Tibial artery (tissue), 4 donors: ENCODE data around the gene RAD50.

ENCODE experiments used
- DNase-seq, 2 donors: peaks; one replicate each; pipeline ENCODE4 v3.0.0-alpha.2; 2019
- H3K27ac ChIP-seq, 2 donors: fragments of 200-600 bp; sonication (generic) in 1 of 2; 1 replicate in 1 of 2; 2 replicates in 1 of 2; pipeline ENCODE4 v1.5.1; 2018 to 2019; ENCODE audit warnings: mild to moderate bottlenecking in 1 of 2
- H3K27me3 ChIP-seq, 2 donors: fragments of 200-600 bp; sonication (generic) in 1 of 2; one replicate each; pipeline versions ENCODE4 v1.5.1 to v1.6.0; 2016 to 2019
- H3K36me3 ChIP-seq, 3 donors: fragments of 200-600 bp; sonication (generic) in 2 of 3; one replicate each; pipeline ENCODE4 v1.5.1; 2016 to 2019; ENCODE audit warnings: mild to moderate bottlenecking in 2 of 3
- H3K4me1 ChIP-seq, 4 donors: fragments of 200-600 bp; sonication (generic) in 2 of 4; 1 replicate in 3 of 4; 2 replicates in 1 of 4; pipeline ENCODE4 v1.5.1; 2016 to 2019
- H3K4me3 ChIP-seq, 2 donors: fragments of 200-600 bp; sonication (generic) in 1 of 2; 1 replicate in 1 of 2; 2 replicates in 1 of 2; pipeline ENCODE4 v1.5.1; 2018 to 2019; ENCODE audit warnings: mild to moderate bottlenecking in 2 of 2
- H3K9me3 ChIP-seq, 3 donors: fragments of 200-600 bp; sonication (generic) in 1 of 3; one replicate each; pipeline ENCODE4 v1.5.1; 2016 to 2019
- intact Hi-C: fragments of 100-400 bp; cut with DNase I; formaldehyde crosslinking; loops from one replicate; pipeline ENCODE4 v1.15.0; 2023; ENCODE audit warnings: low total_unique reads
- TF ChIP-seq, protein P1 (sequence below), 2 experiments: fragments of 200-600 bp in 1 of 2; fragments of 450-650 bp in 1 of 2; IDR thresholded peaks; one replicate each; pipeline ENCODE4 v1.5.1; 2017 to 2019; ENCODE audit warnings: antibody characterized with exemption in 2 of 2, mild to moderate bottlenecking in 1 of 2, moderate library complexity in 1 of 2

RAD50 gene

GRCh38 chr5:132539716-132540115 lies 17.1 kb upstream of the RAD50 start:
- Histone ChIP-seq H3K36me3 (no peaks in the 10 kb centered on the region), H3K4me3 (no peak overlapping the region), H3K9me3 (no peaks in the 10 kb centered on the region), H3K27me3 (no peaks in the 10 kb centered on the region), H3K27ac (no peak overlapping the region), H3K4me1 (no peaks in the 10 kb centered on the region)
- TF ChIP-seq, protein P1, sequence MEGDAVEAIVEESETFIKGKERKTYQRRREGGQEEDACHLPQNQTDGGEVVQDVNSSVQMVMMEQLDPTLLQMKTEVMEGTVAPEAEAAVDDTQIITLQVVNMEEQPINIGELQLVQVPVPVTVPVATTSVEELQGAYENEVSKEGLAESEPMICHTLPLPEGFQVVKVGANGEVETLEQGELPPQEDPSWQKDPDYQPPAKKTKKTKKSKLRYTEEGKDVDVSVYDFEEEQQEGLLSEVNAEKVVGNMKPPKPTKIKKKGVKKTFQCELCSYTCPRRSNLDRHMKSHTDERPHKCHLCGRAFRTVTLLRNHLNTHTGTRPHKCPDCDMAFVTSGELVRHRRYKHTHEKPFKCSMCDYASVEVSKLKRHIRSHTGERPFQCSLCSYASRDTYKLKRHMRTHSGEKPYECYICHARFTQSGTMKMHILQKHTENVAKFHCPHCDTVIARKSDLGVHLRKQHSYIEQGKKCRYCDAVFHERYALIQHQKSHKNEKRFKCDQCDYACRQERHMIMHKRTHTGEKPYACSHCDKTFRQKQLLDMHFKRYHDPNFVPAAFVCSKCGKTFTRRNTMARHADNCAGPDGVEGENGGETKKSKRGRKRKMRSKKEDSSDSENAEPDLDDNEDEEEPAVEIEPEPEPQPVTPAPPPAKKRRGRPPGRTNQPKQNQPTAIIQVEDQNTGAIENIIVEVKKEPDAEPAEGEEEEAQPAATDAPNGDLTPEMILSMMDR (IDR thresholded peaks at IDR 0.05) = no peak
- no peak for DNase-seq
- intact Hi-C loops = no loop called here

GRCh38 chr5:132540149-132540548 lies 16.6 kb upstream of the RAD50 start:
- DNase-seq = no peak
- no peak overlapping the region for H3K4me3 ChIP-seq
- intact Hi-C loops = no loop called here
- TF ChIP-seq, protein P1 (IDR thresholded peaks at IDR 0.05) = no peak
- no peaks in the 10 kb centered on the region for H3K36me3 ChIP-seq
- no peaks in the 10 kb centered on the region for H3K27me3 ChIP-seq
- no peaks in the 10 kb centered on the region for H3K4me1 ChIP-seq
- no peak overlapping the region for H3K27ac ChIP-seq
- H3K9me3 ChIP-seq = no peaks in the 10 kb centered on the region

GRCh38 chr5:132540764-132541163 lies 16.0 kb upstream of the RAD50 start:
- Histone ChIP-seq H3K9me3 (no peaks in the 10 kb centered on the region), H3K4me3 (no peak overlapping the region), H3K27me3 (no peaks in the 10 kb centered on the region), H3K36me3 (no peaks in the 10 kb centered on the region), H3K27ac (no peak overlapping the region), H3K4me1 (no peaks in the 10 kb centered on the region)
- DNase-seq = no peak
- intact Hi-C loops = no loop called here
- TF ChIP-seq, protein P1 (IDR thresholded peaks at IDR 0.05) = no peak

DNA sequence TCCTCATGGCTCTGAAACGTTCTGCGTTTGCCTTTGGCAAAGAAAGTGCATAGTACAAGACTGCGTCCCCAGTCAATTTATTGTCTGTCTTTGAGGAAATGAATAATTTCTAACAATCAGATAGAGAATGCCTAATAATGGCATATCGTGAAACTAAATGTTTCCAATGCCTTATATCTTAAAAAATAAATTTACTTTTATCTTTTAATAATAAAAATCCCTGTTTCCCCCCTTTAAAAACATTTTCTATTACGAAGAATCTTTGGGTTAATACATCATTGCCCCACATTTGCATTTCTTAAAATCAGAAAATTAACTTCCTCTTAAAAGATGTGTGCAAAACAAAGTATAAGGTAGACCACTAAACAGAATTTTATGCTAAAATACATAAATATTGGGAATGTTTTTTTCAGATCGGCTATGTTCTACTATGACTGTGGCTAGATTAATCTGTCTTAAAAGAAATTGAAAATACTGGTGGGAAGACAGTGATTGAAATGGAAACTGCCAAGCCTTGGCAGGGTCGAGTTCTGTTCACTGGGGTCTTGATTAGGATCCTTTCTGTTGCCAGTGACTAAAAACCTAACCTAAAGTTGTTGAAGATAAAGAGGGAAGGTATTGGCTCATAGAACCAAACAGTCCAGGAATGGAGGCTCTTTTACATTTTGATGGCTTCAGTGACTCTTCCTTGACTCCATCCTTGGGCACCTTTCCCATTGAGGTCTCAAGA lies 13.1 kb upstream of the RAD50 start, which contains the start of gene IL5:
TSS of gene IL5 (minus strand) at position 51 of the 730 bp plus-strand sequence. CDS start at position 7, 44 bp downstream.
- DNase-seq = no peak
- Histone ChIP-seq H3K4me1 (no peaks in the 10 kb centered on the region), H3K36me3 (no peaks in the 10 kb centered on the region), H3K27ac (no peak within 1 kb of the TSS), H3K4me3 (no peak within 1 kb of the TSS), H3K27me3 (no peaks in the 10 kb centered on the region), H3K9me3 (no peaks in the 10 kb centered on the region)
- TF ChIP-seq, protein P1 (IDR thresholded peaks at IDR 0.05) = no peak
- intact Hi-C loops = no loop called here

- Histone ChIP-seq H3K4me3 (no peak overlapping the region), H3K27ac (no peak overlapping the region), H3K4me1 (no peaks in the 10 kb centered on the region), H3K27me3 (no peaks in the 10 kb centered on the region), H3K36me3 (no peaks in the 10 kb centered on the region), H3K9me3 (no peaks in the 10 kb centered on the region)
- no peak for DNase-seq
- TF ChIP-seq, protein P1 (IDR thresholded peaks at IDR 0.05) = no peak
- intact Hi-C loops = no loop called here
Observed at GRCh38 chr5:132546108-132546507, 10.7 kb upstream of the RAD50 start.
